Measurements from ENCODE around the gene TRIM39. TPM values are rescaled to one million over a fixed set of nuclear protein-coding genes. Genes with fewer than 3 reads are reported as not detected.
"Not testable (repeated sequence)": the region's sequence is repeated elsewhere in the genome, so short reads cannot be mapped to it uniquely, and the experiment has no call there.

Gene TRIM39
- total RNA-seq, 1 donor from 2014 or later, result 6.8 TPM

- ATAC-seq (no peak), DNase-seq (ENCODE audit: low spot score) (no peak)
These were observed 33.4 kb downstream of the TRIM39 start for GRCh38 chr6:30360139-30360538.

GRCh38 chr6:30361661-30362060, 34.9 kb downstream of the TRIM39 start:
- no peak for ATAC-seq
- no peak for DNase-seq (ENCODE audit: low spot score)

DNA sequence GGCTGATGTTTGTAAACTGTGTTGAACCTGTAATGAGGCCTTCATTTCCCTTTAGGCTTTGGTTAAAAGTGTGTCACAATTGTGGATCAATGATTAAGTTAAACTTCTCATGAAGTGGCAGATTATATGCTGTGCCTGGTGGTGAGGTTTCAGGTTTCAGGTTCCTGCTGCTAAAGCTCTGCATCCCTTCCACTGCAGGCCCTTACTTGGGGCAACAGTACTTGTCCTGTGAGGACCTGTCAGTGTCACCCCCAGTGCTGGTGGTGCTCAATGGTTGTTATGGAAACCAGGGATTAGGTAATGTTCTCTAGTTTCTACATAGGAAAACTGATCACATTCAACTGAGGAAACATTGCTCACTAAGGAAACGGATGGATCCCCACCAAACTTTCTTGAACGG, 36.7 kb downstream of the TRIM39 start:
- DNase-seq (ENCODE audit: low spot score), result no peak

GRCh38 chr6:30364591-30364990, 37.9 kb downstream of the TRIM39 start:
- DNase-seq (ENCODE audit: low spot score) (no peak), ATAC-seq (peak; percentile 79)

More for the DNA sequence above, 36.7 kb downstream of the TRIM39 start:
- no peak for ATAC-seq

- DNase-seq (ENCODE audit: low spot score); ATAC-seq: not testable (repeated sequence)
These were observed 42.6 kb downstream of the TRIM39 start for GRCh38 chr6:30369280-30369679.

- peak; percentile 72 for ATAC-seq
- no peak for DNase-seq (ENCODE audit: low spot score)
These were observed 51.7 kb downstream of the TRIM39 start for GRCh38 chr6:30378290-30378937.

GRCh38 chr6:30380464-30380863, 53.7 kb downstream of the TRIM39 start:
- ATAC-seq (no peak), DNase-seq (ENCODE audit: low spot score) (no peak)

DNA sequence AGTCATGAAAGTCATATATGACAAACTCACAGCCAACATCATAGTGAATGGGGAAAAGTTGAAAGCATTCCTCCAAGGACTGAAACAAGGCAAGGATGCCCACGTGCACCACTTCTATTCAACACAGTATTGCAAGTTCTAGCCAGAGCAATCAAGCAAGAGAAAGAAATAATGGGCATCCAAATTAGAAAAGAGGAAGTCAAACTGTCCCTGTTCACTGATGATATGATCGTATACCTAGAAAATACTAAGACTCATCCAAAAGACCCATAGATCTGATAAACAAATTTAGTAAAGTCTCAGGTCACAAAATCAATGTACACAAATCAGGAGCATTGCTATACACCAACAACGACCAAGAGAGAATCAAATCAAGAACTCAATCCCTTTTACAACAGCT, 59.4 kb downstream of the TRIM39 start:
- DNase-seq (ENCODE audit: low spot score), result no peak
- ATAC-seq, result no peak

- no peak for ATAC-seq
- DNase-seq (ENCODE audit: low spot score), result no peak
These were observed 64.5 kb downstream of the TRIM39 start for GRCh38 chr6:30391240-30391639.

Other genes starting within 250 kb of the TRIM39 start
- not detected for gene TRIM31, start 213.8 kb upstream of the TRIM39 start, total RNA-seq
- gene TRIM40, start 190.8 kb upstream of the TRIM39 start, total RNA-seq, result not detected
- gene TRIM10, start 165.7 kb upstream of the TRIM39 start, total RNA-seq, result 1.9 TPM
- 3.0 TPM for gene TRIM15, start 163.4 kb upstream of the TRIM39 start, total RNA-seq
- gene TRIM26, start 113.5 kb upstream of the TRIM39 start, total RNA-seq, result 47.2 TPM
- 16.1 TPM for gene RPP21, start 18.2 kb downstream of the TRIM39 start, total RNA-seq
- 141 TPM for gene HLA-E, start 162.6 kb downstream of the TRIM39 start, total RNA-seq
- 24.0 TPM for gene GNL1, start 229.6 kb downstream of the TRIM39 start, total RNA-seq
- gene PRR3, start 230.4 kb downstream of the TRIM39 start, total RNA-seq, result 2.3 TPM
- 24.4 TPM for gene ABCF1, start 244.5 kb downstream of the TRIM39 start, total RNA-seq

Measured in left lobe of liver (tissue), 2 donors.